ENCODE results near the gene IL36RN.
"Not testable (repeated sequence)": the region's sequence is repeated elsewhere in the genome, so short reads cannot be mapped to it uniquely, and the experiment has no call there.

The IL36RN gene

GRCh38 chr2:113075030-113075429, 16.0 kb downstream of the IL36RN start:
- DNase-seq (ENCODE audit: low spot score) = no peak

DNA sequence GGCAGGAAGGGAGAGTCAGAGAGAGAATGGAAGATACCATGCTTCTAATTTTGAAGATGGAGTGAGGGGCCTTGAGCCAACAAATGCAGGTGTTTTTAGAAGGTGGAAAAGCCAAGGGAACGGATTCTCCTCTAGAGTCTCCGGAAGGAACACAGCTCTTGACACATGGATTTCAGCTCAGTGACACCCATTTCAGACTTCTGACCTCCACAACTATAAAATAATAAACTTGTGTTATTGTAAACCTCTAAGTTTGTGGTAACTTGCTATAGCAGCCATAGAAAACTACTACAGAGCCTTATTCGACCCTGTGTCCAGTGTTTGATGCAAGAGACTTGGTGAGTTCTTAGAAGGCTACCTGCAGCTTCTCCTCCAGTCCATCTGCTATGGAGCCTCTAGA, 16.6 kb downstream of the IL36RN start:
- no peak for DNase-seq (ENCODE audit: low spot score)

GRCh38 chr2:113076954-113077669, 18.1 kb downstream of the IL36RN start:
- DNase-seq (ENCODE audit: low spot score) = no peak

- peak; percentile 43 for DNase-seq (ENCODE audit: low spot score)
These were observed 18.9 kb downstream of the IL36RN start for GRCh38 chr2:113077921-113078320.

GRCh38 chr2:113078350-113078839, 19.4 kb downstream of the IL36RN start:
- DNase-seq (ENCODE audit: low spot score) = peak; percentile 60

DNA sequence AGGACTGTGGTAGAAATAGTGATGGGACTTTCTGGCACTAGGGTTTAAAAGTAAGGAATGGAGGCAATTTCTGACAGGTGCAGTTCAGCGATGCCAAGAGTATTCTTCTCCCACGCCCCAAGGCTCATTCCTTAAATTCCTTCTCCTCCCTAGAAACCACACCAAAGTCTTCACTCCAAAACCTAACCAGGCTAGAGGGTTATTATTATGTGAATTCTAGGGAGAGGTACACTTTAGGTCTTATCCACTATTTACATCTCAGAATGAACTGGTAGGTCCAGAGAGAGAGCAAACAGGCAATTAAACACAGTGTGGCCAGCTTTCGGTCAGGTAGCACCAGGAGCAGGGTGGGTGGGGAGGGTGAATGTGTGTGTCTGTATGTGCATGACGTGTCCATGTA, 20.1 kb downstream of the IL36RN start:
- no peak for DNase-seq (ENCODE audit: low spot score)

DNA sequence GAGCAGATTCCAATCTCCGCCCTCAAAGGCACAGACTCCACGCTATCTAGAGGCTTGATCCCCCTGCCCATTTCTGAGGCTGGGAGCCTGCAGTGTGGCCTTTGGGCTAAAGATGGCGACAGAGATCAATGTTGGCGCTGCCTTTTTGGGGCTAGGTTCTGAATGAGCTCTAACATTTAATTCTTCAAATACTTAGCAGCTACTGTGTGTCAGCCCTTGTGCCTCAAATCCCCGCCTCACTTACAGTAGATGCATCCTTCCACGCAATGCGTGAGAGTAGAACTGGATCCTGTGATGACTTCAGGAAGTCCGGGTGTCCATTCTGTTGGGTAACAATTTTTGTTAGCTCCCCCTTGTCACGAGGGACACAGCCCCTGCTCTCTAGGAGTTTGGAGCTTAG, 21.1 kb downstream of the IL36RN start:
- no peak for DNase-seq (ENCODE audit: low spot score)

DNA sequence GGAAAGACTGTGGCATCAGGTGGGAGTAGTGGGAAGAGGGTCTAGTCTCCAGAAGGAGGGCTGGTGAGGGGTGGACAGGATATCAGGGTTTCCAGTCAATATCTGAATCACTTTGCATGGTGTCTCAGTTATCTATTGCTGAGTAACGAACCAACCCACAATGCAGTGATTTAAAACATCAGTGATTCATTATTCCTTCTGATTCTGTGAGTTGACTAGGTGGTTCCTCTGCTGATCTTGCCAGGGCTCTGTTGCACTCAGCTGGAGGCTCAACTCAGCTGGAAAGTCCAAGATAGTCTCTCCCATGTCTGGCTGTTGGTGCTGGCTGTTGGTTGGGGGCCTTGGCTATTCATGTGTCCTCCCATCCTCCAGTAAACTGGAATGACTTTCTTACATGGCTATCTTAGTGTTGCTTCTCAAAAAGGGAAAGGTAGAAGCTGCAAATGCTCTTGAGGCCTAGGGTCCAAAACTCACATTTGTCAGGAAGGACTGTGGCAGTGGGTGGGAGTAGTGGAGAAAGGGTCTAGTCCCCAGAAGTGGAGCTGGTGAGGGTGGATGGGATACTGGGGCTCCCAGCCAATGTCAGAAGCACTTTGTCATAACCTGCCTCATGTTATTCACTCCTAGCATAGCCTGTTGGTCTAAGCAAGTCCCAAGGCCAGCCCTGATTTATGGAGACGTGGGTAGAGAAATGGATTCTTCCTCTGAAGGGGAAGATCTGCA, 22.7 kb downstream of the IL36RN start:
- no peak for DNase-seq (ENCODE audit: low spot score)

GRCh38 chr2:113083296-113083695, 24.3 kb downstream of the IL36RN start:
- no peak for DNase-seq (ENCODE audit: low spot score)

DNA sequence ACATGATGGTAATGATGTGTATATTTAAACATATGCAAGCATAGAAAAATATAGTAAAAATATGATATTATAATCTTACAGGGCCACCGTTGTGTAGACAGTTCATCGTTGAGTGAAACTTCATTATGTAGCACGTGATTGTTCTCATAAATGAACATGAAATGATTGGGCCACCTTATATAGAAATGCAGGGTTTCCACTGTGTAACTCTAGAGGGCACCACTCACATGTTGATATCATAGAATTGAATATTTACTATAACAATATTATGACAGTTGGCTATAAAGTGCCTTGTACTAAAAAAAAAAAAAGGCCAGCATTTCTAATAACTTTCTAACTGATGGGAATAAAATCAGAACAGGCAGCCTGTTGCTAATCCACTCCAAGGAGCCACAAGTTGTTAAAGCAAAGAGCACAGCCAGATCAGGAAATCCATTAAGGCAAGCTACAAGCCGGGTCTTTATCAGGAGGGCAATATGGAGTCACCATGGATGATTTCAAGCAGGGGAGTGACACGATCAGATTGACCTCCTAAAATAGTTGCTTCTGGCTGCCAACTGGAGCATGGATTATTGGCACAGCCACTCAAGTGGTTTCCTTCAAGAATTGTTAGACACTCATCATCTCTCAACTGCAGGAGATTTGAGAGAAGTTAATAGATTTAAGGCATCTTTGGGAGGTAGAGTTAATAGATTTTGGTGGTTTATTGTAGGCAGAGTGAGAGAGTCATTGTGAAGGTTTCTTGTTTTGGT, 25.4 kb downstream of the IL36RN start:
- no peak for DNase-seq (ENCODE audit: low spot score)

GRCh38 chr2:113085542-113085941, 26.5 kb downstream of the IL36RN start:
- DNase-seq (ENCODE audit: low spot score) = no peak

GRCh38 chr2:113088213-113088992, 29.4 kb downstream of the IL36RN start:
- DNase-seq (ENCODE audit: low spot score) = no peak

GRCh38 chr2:113089916-113090315, 30.9 kb downstream of the IL36RN start:
- no peak for DNase-seq (ENCODE audit: low spot score)

- no peak for DNase-seq (ENCODE audit: low spot score)
These were observed 32.4 kb downstream of the IL36RN start for GRCh38 chr2:113091231-113091896.

DNA sequence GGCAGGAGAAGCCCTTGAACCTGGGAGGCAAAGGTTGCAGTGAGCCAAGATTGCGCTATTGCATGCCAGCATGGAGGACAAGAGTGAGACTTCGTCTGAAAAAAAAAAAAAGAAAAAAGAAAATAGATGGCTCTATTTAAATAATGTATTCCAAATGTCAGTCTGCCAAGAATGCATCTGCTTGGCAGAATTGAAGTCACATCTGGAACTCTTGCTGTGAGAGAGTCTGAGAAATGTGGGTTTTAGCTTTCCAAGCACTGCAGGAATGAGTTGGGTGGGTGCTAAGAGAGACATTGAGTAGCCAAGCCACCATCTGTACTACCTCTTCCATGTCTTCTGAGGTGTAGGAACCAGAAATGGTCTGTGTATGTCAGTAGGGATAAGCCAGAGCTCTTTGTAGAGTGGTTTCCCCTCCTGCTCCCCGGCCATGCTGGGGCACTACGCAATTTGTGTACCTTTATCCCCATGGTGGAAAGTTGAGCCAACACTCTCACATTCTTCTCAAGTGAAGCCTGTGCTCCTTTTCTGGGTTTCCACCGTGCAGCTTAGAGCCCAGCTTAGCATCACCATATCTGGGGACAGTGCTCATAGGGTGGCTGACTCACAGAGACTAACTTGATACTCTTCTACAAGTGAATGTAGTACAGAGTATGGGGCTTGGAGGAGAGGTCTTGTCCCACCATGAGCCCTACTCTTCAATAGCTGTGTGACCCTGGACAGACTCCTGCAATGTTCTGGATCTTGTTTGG, 34.0 kb downstream of the IL36RN start:
- no peak for DNase-seq (ENCODE audit: low spot score)

DNA sequence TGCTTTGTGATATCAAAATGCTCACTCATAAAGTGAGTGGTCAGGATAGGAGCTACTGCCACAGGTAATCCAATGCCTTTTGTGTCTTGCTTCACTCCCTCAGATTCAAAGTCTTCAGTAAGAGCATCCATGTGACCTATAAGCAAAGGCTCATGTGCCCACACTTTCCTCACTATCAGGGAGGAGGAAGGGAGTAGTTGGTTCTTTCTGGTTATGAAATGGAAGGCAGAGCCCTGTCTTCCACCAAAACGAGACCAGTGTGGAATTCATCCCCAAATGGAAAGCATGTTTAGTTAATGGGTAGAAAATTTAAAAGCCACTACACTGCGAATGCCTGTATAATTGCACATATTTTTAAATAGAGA, 34.6 kb downstream of the IL36RN start:
- no peak for DNase-seq (ENCODE audit: low spot score)

GRCh38 chr2:113096306-113096705, 37.3 kb downstream of the IL36RN start:
- not testable (repeated sequence) for DNase-seq (ENCODE audit: low spot score)

DNA sequence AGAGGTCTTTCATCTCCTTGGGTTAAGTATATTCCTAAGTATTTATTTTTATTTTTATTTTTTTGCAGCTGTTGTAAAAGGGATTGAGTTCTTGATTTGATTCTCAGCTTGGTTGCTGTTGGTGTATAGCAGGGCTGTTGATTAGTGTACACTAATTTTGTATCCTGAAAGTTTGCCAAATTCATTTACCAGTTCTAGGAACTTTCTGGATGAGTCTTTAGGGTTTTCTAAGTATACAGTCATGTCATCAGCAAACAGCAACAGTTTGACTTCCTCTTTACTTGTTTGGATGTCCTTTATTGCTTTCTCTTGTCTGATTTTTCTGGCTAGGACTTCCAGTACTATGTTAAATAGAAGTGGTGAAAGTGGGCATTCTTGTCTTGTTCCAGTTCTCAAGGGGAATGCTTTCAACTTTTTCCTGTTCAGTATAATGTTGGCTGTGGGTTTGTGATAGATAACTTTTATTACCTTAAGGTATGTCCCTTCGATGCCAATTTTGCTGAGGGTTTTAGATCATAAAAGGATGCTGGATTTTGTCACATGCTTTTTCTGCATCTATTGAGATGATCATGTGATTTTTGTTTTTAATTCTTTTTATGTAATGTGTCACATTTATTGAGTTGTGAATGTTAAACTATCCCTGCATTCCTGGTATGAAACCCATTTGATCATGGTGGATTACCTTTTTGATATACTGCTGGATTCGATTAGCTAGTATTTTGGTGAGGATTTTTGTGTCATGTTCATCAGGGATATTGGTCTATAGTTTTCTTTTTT, 38.0 kb downstream of the IL36RN start:
- DNase-seq (ENCODE audit: low spot score) = not testable (repeated sequence)

GRCh38 chr2:113098041-113098440, 39.0 kb downstream of the IL36RN start:
- DNase-seq (ENCODE audit: low spot score) = no peak

GRCh38 chr2:113098532-113098931, 39.5 kb downstream of the IL36RN start:
- no peak for DNase-seq (ENCODE audit: low spot score)

All from LoVo (cell line).